ENCODE measurements around the gene VWA5B1.

The VWA5B1 gene

GRCh38 chr1:20343938-20344302 lies 53.2 kb downstream of the VWA5B1 start:
- no peak for DNase-seq (ENCODE audit: low read depth in 1 of 2, low spot score in 1 of 2)
- TF ChIP-seq SPI1 (IDR thresholded peaks at IDR 0.05; ENCODE audit: borderline replicate concordance, low read depth), result no peak
- TF ChIP-seq POLR2AphosphoS5 (IDR thresholded peaks at IDR 0.05; ENCODE audit: low read depth), result no peak
- TF ChIP-seq GABPA (IDR thresholded peaks at IDR 0.05; ENCODE audit: low read depth), result no peak
- TF ChIP-seq, protein P1, sequence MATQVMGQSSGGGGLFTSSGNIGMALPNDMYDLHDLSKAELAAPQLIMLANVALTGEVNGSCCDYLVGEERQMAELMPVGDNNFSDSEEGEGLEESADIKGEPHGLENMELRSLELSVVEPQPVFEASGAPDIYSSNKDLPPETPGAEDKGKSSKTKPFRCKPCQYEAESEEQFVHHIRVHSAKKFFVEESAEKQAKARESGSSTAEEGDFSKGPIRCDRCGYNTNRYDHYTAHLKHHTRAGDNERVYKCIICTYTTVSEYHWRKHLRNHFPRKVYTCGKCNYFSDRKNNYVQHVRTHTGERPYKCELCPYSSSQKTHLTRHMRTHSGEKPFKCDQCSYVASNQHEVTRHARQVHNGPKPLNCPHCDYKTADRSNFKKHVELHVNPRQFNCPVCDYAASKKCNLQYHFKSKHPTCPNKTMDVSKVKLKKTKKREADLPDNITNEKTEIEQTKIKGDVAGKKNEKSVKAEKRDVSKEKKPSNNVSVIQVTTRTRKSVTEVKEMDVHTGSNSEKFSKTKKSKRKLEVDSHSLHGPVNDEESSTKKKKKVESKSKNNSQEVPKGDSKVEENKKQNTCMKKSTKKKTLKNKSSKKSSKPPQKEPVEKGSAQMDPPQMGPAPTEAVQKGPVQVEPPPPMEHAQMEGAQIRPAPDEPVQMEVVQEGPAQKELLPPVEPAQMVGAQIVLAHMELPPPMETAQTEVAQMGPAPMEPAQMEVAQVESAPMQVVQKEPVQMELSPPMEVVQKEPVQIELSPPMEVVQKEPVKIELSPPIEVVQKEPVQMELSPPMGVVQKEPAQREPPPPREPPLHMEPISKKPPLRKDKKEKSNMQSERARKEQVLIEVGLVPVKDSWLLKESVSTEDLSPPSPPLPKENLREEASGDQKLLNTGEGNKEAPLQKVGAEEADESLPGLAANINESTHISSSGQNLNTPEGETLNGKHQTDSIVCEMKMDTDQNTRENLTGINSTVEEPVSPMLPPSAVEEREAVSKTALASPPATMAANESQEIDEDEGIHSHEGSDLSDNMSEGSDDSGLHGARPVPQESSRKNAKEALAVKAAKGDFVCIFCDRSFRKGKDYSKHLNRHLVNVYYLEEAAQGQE (IDR thresholded peaks at IDR 0.05; ENCODE audit: insufficient replicate concordance, low read depth), result no peak
- TF ChIP-seq CTCF (IDR thresholded peaks at IDR 0.05; ENCODE audit: insufficient read depth, low read length), result no peak
- Histone ChIP-seq H3K4me3 (replicated peaks; ENCODE audit: insufficient read depth, low read length) (no peak overlapping the region), H3K27ac (replicated peaks) (no peak overlapping the region), H3K27me3 (ENCODE audit: insufficient read depth, poor library complexity, severe bottlenecking) (peaks cover 4% of the 10 kb centered on the region)

DNA sequence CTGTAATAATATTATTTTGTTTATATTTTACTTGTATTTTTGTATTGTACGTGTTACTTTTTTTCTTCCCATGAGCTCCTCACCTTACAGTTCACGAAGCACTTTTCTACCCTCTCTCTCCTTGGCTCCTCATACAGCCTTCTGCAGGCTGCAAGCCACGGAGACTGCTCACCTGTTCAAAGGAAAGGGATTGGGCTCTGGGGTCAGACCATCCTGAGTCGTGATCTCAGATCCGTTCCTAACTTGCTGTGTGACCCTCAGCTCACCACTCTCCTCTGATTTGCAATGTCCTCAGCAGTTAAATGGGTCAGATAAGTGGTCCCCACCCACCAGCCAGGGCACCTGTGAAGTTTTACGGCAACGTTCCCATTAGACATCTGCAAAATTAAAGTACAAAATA lies 54.1 kb downstream of the VWA5B1 start:
- no peak for TF ChIP-seq CTCF (IDR thresholded peaks at IDR 0.05; ENCODE audit: insufficient read depth, low read length)
- TF ChIP-seq GABPA (IDR thresholded peaks at IDR 0.05; ENCODE audit: low read depth), result no peak
- TF ChIP-seq, protein P1 (IDR thresholded peaks at IDR 0.05; ENCODE audit: insufficient replicate concordance, low read depth), result no peak
- no peak for TF ChIP-seq SPI1 (IDR thresholded peaks at IDR 0.05; ENCODE audit: borderline replicate concordance, low read depth)
- TF ChIP-seq POLR2AphosphoS5 (IDR thresholded peaks at IDR 0.05; ENCODE audit: low read depth), result no peak
- no peak overlapping the region for H3K27ac ChIP-seq (replicated peaks)
- DNase-seq (ENCODE audit: low read depth in 1 of 2, low spot score in 1 of 2), result no peak
- H3K27me3 ChIP-seq (ENCODE audit: insufficient read depth, poor library complexity, severe bottlenecking), result peaks cover 4% of the 10 kb centered on the region
- no peak overlapping the region for H3K4me3 ChIP-seq (replicated peaks; ENCODE audit: insufficient read depth, low read length)

DNA sequence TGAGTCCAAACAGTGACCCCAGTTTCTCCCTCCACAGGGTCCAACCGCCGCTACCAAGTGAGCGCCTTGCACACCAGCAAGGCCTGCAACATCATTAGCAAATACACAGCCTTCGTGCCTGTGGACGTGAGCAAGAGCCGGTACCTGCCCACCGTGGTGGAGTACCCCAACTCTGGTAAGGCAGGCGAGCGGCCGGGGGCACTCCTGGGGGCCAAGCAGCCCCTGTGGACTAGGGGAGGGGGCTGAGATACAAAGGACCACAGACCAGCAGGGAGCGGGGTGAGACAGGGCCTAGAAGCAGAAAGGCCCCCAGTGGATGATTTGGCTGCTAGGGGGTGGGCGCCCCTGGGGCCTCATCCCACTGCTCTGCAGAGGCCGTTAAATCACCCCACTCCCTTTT lies 54.7 kb downstream of the VWA5B1 start:
- Histone ChIP-seq H3K27ac (replicated peaks) (no peak overlapping the region), H3K4me3 (replicated peaks; ENCODE audit: insufficient read depth, low read length) (no peak overlapping the region), H3K27me3 (ENCODE audit: insufficient read depth, poor library complexity, severe bottlenecking) (peaks cover 4% of the 10 kb centered on the region)
- no peak for TF ChIP-seq SPI1 (IDR thresholded peaks at IDR 0.05; ENCODE audit: borderline replicate concordance, low read depth)
- no peak for TF ChIP-seq CTCF (IDR thresholded peaks at IDR 0.05; ENCODE audit: insufficient read depth, low read length)
- TF ChIP-seq POLR2AphosphoS5 (IDR thresholded peaks at IDR 0.05; ENCODE audit: low read depth), result no peak
- TF ChIP-seq, protein P1 (IDR thresholded peaks at IDR 0.05; ENCODE audit: insufficient replicate concordance, low read depth), result no peak
- no peak for TF ChIP-seq GABPA (IDR thresholded peaks at IDR 0.05; ENCODE audit: low read depth)
- DNase-seq (ENCODE audit: low read depth in 1 of 2, low spot score in 1 of 2), result no peak

Data from HL-60 (cell line).